Skeletal muscle tissue (tissue), 4 donors: ENCODE results near the gene BCKDHB. TPM values are rescaled to one million over a fixed set of nuclear protein-coding genes. Genes with fewer than 3 reads are reported as not detected.
"Not testable (repeated sequence)": the region's sequence is repeated elsewhere in the genome, so short reads cannot be mapped to it uniquely, and the experiment has no call there.

Source experiments
- H3K27ac ChIP-seq: one replicate; pipeline ENCODE4 v1.7.0; 2013; ENCODE audit warnings: mild to moderate bottlenecking, low read depth, low read length, inconsistent platforms
- H3K27me3 ChIP-seq, 3 donors: one replicate each; pipeline ENCODE4 v1.7.0; 2013; ENCODE audit warnings: low read length in 3 of 3; ENCODE audit not compliant: control insufficient read depth in 3 of 3, insufficient read depth in 3 of 3
- H3K36me3 ChIP-seq, 3 donors: one replicate each; pipeline ENCODE4 v1.7.0; 2013; ENCODE audit warnings: low read length in 3 of 3; ENCODE audit not compliant: control insufficient read depth in 3 of 3, insufficient read depth in 3 of 3
- H3K4me1 ChIP-seq, 3 donors: one replicate each; pipeline ENCODE4 v1.7.0; 2013; ENCODE audit warnings: low read length in 3 of 3, mild to moderate bottlenecking in 3 of 3; ENCODE audit not compliant: control insufficient read depth in 3 of 3, insufficient read depth in 3 of 3
- H3K4me3 ChIP-seq, 3 donors: one replicate each; pipeline ENCODE4 v1.7.0; 2013; ENCODE audit warnings: low read length in 3 of 3
- H3K9ac ChIP-seq, 3 donors: one replicate each; pipeline ENCODE4 v1.7.0; 2013; ENCODE audit warnings: low read length in 3 of 3, mild to moderate bottlenecking in 3 of 3, moderate library complexity in 2 of 3, low read depth in 1 of 3
- H3K9me3 ChIP-seq, 3 donors: one replicate each; pipeline ENCODE4 v1.7.0; 2013; ENCODE audit warnings: low read length in 3 of 3; ENCODE audit not compliant: control insufficient read depth in 3 of 3
- total RNA-seq: library from RNA; depleted of rRNA; stranded (reverse); fragments of >200 nt; gene quantifications from one replicate; pipeline ENCODE4 v1.2.3, GENCODE V29; 2014
- donor health status: Osteomylitis.

BCKDHB gene
- total RNA-seq, 1 donor from 2014 or later = 24.5 TPM

DNA sequence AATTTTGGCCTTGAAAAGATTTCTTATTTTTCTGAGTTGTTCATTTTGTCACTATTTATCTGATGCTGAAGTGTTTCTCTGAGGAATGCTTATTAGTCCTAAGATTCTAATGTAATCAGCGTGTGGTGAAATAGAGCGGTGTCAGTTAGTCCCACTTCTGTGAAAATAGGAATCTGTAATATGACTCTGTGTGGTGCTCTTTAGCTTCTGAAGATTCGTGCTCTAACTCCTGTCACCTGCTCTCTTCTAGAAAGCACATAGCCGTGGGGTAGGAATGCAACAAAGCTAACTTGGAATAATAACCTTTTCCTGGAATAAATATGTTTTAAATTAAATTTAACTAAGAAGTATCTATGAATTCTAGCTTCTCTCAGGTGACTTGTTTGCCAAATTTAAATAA is 90.4 kb downstream of the BCKDHB start:
- Histone ChIP-seq H3K4me1 (peaks cover 2 to 10% (median 8%) of the 10 kb centered on the region in 3 donors), H3K4me3 (no peak overlapping the region), H3K27me3 (no peaks in the 10 kb centered on the region), H3K36me3 (no peaks in the 10 kb centered on the region), H3K27ac (no peak overlapping the region), H3K9ac (no peak overlapping the region), H3K9me3 (no peaks in the 10 kb centered on the region)

DNA sequence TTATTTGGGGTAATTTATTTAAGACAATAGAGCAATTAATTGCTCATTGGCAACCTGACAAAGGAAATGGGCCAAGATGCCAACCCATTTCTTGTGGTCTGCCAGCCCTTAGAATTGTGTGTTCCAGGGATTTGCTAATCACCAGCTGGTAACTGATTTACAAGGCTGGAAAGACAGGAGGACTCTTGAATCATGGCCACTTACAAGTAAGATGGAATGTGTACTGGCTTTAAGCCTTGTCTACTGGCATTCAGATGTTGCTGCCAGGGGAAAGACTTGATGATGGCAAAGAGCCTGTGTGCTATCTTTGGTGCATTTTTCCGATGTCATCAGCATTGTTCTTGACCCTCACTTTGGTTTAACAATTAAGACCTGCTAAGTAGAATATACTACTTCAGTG is 91.0 kb downstream of the BCKDHB start:
- Histone ChIP-seq H3K36me3 (no peaks in the 10 kb centered on the region), H3K27ac (no peak overlapping the region), H3K27me3 (no peaks in the 10 kb centered on the region), H3K4me3 (peak overlapping the region in 1 of 3 donors; percentile 37), H3K4me1 (peaks cover 2 to 10% (median 8%) of the 10 kb centered on the region in 3 donors), H3K9me3 (no peaks in the 10 kb centered on the region), H3K9ac (no peak overlapping the region)

DNA sequence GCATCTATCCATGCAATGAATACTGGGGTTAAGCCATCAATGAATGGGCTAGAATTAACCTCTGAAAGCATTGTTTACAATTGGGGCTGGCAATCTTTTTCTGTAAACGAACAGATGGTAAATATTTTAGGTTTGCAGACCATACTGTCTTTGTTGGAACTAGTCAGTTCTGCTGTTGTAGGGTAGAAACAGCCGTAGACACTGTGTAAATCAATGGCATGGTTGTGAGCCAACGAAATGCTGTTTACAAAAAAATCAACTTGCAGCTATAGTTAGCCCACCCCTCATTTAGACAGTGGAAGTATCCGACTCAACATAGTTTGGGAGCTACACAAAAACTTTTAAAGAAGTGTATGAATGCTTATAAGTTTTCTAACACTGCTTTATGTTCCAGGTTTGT is 91.5 kb downstream of the BCKDHB start:
- no peaks in the 10 kb centered on the region for H3K9me3 ChIP-seq
- peak overlapping the region in 1 of 3 donors; percentile 37 for H3K4me3 ChIP-seq
- no peaks in the 10 kb centered on the region for H3K36me3 ChIP-seq
- H3K9ac ChIP-seq = no peak overlapping the region
- H3K27me3 ChIP-seq = no peaks in the 10 kb centered on the region
- peaks cover 2 to 10% (median 8%) of the 10 kb centered on the region in 3 donors for H3K4me1 ChIP-seq
- no peak overlapping the region for H3K27ac ChIP-seq

DNA sequence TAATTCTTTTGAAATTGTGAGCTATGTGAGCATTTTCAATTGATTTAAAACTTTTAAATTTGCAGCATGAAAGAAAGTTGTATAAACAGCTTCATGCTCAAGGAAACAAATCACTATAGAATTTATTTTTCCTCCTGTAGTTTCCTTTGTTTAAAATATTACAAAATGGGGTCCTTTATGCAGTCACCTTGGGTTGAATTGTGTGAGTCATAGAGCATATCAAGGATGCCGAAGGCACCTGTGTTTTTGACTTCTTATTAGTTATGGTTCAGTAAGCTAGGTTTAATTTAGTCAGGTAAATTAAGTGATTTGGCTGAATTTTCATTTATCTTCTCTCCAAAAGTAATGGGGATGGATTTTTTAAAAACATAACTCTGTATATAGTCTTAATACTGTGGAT is 96.8 kb downstream of the BCKDHB start:
- Histone ChIP-seq H3K4me3 (no peak overlapping the region), H3K36me3 (no peaks in the 10 kb centered on the region), H3K27me3 (no peaks in the 10 kb centered on the region), H3K27ac (no peak overlapping the region), H3K9ac (no peak overlapping the region), H3K4me1 (no peaks in the 10 kb centered on the region), H3K9me3 (no peaks in the 10 kb centered on the region)

DNA sequence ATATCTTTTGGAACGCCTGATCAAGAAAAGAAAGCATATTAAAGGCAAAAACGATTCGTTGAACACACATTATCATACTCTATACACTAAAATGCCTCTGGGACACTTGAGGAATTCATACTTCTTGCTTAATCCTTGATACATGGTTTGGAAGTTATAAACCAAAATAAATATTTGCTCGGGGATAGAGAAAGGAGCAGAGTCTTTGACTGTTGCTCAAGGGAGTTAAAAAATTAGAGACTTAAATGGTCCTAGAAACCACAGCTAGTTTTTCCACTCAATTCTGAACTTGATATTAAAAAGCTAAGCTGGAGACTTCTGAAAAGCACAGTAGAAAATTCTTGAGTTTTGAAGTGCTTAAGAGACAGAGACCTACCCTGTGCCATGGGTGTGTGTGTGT is 98.9 kb downstream of the BCKDHB start:
- Histone ChIP-seq H3K9ac (no peak overlapping the region), H3K27ac (no peak overlapping the region), H3K9me3 (no peaks in the 10 kb centered on the region), H3K4me3 (no peak overlapping the region), H3K4me1 (peaks cover 0 to 1% (median 0%) of the 10 kb centered on the region in 3 donors), H3K36me3 (no peaks in the 10 kb centered on the region), H3K27me3 (no peaks in the 10 kb centered on the region)

DNA sequence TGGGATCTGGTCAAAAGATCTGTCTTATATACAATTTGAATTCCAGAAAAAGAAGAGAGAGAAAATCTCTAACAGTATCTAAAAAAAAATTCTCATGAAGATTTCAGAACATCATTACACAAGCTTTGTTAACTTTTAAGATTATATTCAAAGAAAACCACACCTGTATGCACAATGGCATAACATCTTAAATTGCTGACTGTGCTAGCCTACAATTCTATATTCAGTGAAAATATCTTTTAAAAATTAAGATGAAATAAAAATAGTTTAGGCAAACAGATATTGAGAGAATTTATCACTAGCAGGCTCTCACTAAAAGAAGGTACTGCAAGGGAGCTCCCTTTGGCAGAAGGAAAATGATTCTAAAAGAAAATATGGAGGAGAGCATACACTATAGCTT is 100.3 kb downstream of the BCKDHB start:
- no peak overlapping the region for H3K4me3 ChIP-seq
- no peak overlapping the region for H3K9ac ChIP-seq
- H3K9me3 ChIP-seq = no peaks in the 10 kb centered on the region
- peaks cover 0 to 11% (median 5%) of the 10 kb centered on the region in 3 donors for H3K4me1 ChIP-seq
- H3K27me3 ChIP-seq = no peaks in the 10 kb centered on the region
- H3K27ac ChIP-seq = no peak overlapping the region
- no peaks in the 10 kb centered on the region for H3K36me3 ChIP-seq

DNA sequence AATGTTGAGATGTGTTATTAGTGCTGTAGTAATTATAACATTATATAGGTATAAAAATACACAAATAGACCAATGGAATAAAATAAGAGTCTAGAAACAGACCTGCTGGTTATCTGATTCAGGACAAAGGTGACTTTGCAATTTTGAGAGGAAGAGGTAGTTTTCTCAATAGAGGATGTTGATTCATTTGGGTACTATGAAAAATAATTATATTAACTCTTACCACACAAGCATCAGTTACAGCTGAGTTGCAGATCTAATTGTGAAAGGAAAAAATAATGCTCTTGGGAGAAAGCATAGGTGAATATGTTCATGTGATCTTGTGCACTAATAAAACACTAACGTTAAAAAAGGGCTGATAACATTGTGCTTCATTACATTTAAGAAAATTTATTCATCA is 103.0 kb downstream of the BCKDHB start:
- Histone ChIP-seq H3K4me3 (no peak overlapping the region), H3K27me3 (no peaks in the 10 kb centered on the region), H3K9me3 (no peaks in the 10 kb centered on the region), H3K9ac (no peak overlapping the region), H3K36me3 (no peaks in the 10 kb centered on the region), H3K4me1 (peaks cover 0 to 11% (median 5%) of the 10 kb centered on the region in 3 donors), H3K27ac (no peak overlapping the region)

DNA sequence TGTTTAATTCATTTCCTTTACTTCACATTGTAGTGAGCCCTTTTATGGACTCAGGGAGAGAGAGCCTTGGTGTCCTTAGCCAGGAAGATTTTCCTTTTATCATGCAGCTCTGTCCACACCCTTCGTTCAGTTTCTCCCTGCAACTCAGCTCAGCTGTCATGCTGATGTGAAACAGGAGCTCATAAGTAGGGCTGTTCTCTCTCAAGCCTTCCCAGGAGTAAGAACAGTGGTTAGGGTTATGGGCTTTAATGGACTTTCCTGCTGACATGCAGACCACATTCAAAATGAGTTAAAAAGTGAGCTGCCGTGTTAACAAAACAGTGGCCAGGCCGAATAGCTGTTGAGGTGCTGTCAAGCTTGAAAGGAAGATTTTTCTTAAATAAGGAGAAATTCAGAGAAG is 104.1 kb downstream of the BCKDHB start:
- H3K27ac ChIP-seq = no peak overlapping the region
- H3K4me3 ChIP-seq = no peak overlapping the region

DNA sequence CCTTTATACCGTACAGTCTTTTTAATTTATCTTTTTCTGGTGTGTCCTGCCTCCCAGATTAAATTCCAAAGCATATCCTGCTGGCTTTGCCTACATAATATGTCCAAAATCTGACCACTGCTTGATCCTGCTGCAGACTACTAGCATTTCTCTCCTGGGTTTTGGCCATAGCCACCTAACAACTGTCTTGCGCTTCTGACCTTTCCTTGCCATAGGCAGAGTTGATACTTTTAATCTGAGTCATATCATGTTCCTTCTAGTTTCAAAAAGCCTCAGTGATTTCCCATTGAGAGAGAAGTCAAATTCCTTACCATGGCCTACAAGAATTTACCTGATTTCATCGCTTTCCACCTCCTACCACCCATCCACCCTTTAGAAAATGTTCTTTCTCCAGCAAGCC is 104.8 kb downstream of the BCKDHB start:
- H3K36me3 ChIP-seq = no peaks in the 10 kb centered on the region
- H3K9me3 ChIP-seq = no peaks in the 10 kb centered on the region
- H3K9ac ChIP-seq = no peak overlapping the region
- H3K27ac ChIP-seq = no peak overlapping the region
- H3K27me3 ChIP-seq = no peaks in the 10 kb centered on the region
- H3K4me1 ChIP-seq = peaks cover 0 to 11% (median 5%) of the 10 kb centered on the region in 3 donors
- H3K4me3 ChIP-seq = no peak overlapping the region

More for the DNA sequence above, 104.1 kb downstream of the BCKDHB start:
- Histone ChIP-seq H3K9me3 (no peaks in the 10 kb centered on the region), H3K36me3 (no peaks in the 10 kb centered on the region), H3K27me3 (no peaks in the 10 kb centered on the region), H3K9ac (no peak overlapping the region), H3K4me1 (peaks cover 0 to 11% (median 5%) of the 10 kb centered on the region in 3 donors)

DNA sequence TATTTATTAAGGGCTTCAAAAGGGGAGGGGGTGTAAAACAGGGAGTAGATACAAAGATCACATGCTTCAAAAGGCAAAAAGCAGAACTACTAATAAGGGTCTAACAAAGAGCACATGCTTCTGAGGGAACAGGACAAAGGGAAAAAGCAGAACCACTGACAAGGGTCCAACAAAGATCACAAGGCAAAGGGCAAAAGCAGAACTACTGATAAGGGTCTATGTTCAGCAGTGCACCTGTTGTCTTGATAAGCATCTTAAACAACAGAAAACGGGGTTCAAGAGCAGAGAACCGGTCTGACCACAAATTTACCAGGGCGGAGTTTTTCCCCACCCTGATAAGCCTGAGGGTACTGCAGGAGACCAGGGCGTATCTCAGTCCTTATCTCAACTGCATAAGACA is 105.4 kb downstream of the BCKDHB start:
- H3K27ac ChIP-seq, H3K4me3 ChIP-seq, H3K36me3 ChIP-seq, H3K9ac ChIP-seq, H3K9me3 ChIP-seq, H3K27me3 ChIP-seq: not testable (repeated sequence)
- H3K4me1 ChIP-seq = peaks cover 0 to 11% (median 5%) of the 10 kb centered on the region in 3 donors
